Measurements from ENCODE around the gene TESK2.

TESK2 gene

GRCh38 chr1:45302505-45303150 lies 188.3 kb downstream of the TESK2 start:
- no peak for DNase-seq

GRCh38 chr1:45300669-45300997 lies 190.3 kb downstream of the TESK2 start:
- DNase-seq: no peak

DNA sequence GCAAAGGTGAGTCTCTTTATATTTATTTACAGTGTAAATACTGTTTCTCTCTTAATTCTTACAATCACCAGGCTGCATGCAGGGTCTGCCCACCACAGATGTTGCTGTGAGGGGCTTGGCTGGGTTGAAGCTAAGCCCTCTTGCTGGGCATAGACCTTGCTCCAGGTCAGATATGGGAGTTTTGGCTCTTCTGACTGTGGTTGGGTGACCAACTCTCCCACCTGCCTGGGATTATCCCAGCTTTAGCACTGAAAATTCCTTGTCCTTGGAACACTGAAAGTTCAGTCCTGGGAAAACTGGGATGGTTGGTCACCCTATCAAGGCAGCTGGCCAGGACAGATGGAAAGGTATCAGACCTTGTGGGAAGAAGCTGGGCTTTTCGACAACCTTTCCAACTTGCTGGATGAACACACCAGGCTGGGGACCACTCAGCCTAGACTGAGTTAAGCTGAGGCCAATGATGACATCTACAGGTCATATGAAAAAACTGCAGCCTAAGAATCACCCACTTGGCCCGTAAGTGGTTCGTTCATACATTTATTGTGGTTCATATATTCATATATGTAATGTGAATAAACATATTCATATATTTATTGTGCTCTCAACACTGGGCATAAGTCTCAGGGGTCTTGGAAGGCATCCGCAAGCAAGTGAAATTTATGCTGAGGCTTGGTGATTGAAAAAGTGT lies 190.8 kb downstream of the TESK2 start:
- DNase-seq: peak; percentile 36

GRCh38 chr1:45299296-45299695 lies 191.7 kb downstream of the TESK2 start:
- DNase-seq: no peak

DNA sequence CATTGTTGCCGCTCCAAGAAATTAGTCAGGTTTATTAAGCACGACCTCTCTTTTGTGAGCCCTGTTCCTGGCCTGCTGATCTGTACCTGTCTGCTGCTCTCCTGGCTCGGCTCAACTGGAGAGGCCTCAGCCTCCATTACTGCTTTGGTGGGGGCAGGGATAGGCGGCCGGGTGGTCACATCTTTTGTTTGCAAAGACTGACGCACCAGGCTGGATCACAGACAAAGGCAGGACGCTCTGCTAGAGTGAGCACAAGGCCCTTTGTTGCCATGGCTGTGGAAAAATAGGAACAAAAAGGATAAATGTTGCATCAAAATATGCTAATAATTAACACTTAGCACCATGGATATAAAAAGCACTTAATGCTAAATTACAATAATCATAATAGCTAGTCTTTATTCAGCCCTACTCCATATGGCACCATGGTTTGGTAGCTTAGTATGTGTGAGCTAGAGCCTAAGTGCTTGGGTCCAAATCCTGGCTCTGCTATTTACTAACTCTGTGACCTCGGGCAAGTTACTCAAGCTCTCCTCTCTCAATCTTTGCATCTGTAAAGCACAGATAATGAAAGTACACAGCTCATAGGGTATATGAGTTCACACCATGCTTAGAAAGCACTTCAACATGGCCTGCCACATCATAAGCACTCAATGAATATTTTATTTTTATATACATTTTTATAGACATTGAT lies 193.2 kb downstream of the TESK2 start:
- DNase-seq: no peak

Measured in activated gamma-delta T cell treated with Interleukin-2 at 50 U/mL for 16 hours (primary cell).